Endothelial cell of umbilical vein (primary cell): ENCODE results near the gene QRICH2. TPM values are rescaled to one million over a fixed set of nuclear protein-coding genes. Genes with fewer than 3 reads are reported as not detected.

ENCODE experiments used
- BruUV-seq: library from RNA; stranded (reverse); fragments of 400-500 nt; replicated peaks from 2 replicates; lab custom pipeline; 2021; lab: Mats Ljungman, UMichigan
- CTCF ChIA-PET: fragments of 300-600, 350-600 bp; sonication (Branson Sonifier 250); formaldehyde crosslinking; loops from one replicate; lab custom pipeline; 2021; ENCODE audit warnings: antibody characterized with exemption, inconsistent platforms; lab: Charles Lee
- POLR2A ChIA-PET: fragments of 300-600, 350-600 bp; sonication (Branson Sonifier 250); formaldehyde crosslinking; loops from one replicate; lab custom pipeline; 2021; ENCODE audit warnings: antibody characterized with exemption, inconsistent platforms; lab: Charles Lee
- DNase-seq: peaks from one replicate; pipeline ENCODE4 v3.0.0-alpha.2; 2011; ENCODE audit warnings: low read depth, low spot score
- FAIRE-seq: peaks from 2 replicates; lab custom pipeline; 2011; peaks lifted over from hg19 to GRCh38; lab: Jason Lieb, UNC
- H2AFZ ChIP-seq: 2 replicates; pipeline ENCODE4 v1.6.0; 2012; ENCODE audit warnings: low read depth, low read length, control low read depth, inconsistent platforms
- H3K27ac ChIP-seq: 2 replicates; pipeline ENCODE4 v1.5.1; 2011; ENCODE audit warnings: low read depth, mild to moderate bottlenecking, control low read depth, low read length, moderate library complexity; ENCODE audit not compliant: insufficient read depth
- H3K27me3 ChIP-seq, 2 experiments: 2 replicates each; pipeline versions ENCODE4 v1.6.0 to v1.6.1; 2011; ENCODE audit warnings: low read length in 2 of 2, mixed read lengths in 1 of 2; ENCODE audit not compliant: control insufficient read depth in 2 of 2, insufficient read depth in 2 of 2
- H3K36me3 ChIP-seq, 2 experiments: 2 replicates in 1 of 2; 3 replicates in 1 of 2; pipeline ENCODE4 v1.5.1; 2011; ENCODE audit warnings: low read length in 2 of 2, mild to moderate bottlenecking in 1 of 2, moderate library complexity in 1 of 2; ENCODE audit not compliant: control insufficient read depth in 2 of 2, insufficient read depth in 2 of 2; ENCODE audit errors: extremely low read depth in 1 of 2
- H3K4me1 ChIP-seq: 3 replicates; pipeline ENCODE4 v1.5.1; 2011; ENCODE audit warnings: mild to moderate bottlenecking, low read length; ENCODE audit not compliant: control insufficient read depth, insufficient read depth; ENCODE audit errors: extremely low read depth
- H3K4me2 ChIP-seq: 2 replicates; pipeline ENCODE4 v1.6.1; 2011; ENCODE audit warnings: low read length, control low read depth, mixed read lengths; ENCODE audit not compliant: insufficient read depth
- H3K4me3 ChIP-seq, 3 experiments: fragments of 200-600 bp in 1 of 3; sonication (generic), shearing (Covaris generic) in 1 of 3; replicated peaks in 1 of 3; 2 replicates each; pipeline ENCODE4 v1.5.1; 2011 to 2016; ENCODE audit warnings: control low read depth in 3 of 3, low read length in 3 of 3, mild to moderate bottlenecking in 2 of 3, inconsistent platforms in 1 of 3, low read depth in 1 of 3, moderate library complexity in 1 of 3; ENCODE audit not compliant: insufficient read depth in 1 of 3
- H3K79me2 ChIP-seq: 2 replicates; pipeline ENCODE4 v1.6.0; 2012; ENCODE audit warnings: low read length, inconsistent platforms; ENCODE audit not compliant: control insufficient read depth, insufficient read depth
- H3K9ac ChIP-seq: replicated peaks from 2 replicates; pipeline ENCODE3; 2011; ENCODE audit warnings: low read length, control low read depth; ENCODE audit not compliant: insufficient read depth; ENCODE audit errors: extremely low read depth
- H3K9me1 ChIP-seq: replicated peaks from 3 replicates; pipeline ENCODE4 v1.6.0; 2011; ENCODE audit warnings: mild to moderate bottlenecking, low read length; ENCODE audit not compliant: control insufficient read depth, insufficient read depth; ENCODE audit errors: extremely low read depth
- H3K9me3 ChIP-seq: replicated peaks from 2 replicates; pipeline ENCODE4 v1.5.1; 2012; ENCODE audit warnings: low read length, inconsistent platforms; ENCODE audit not compliant: control insufficient read depth, insufficient read depth
- H4K20me1 ChIP-seq: replicated peaks from 2 replicates; pipeline ENCODE3; 2011; ENCODE audit warnings: mild to moderate bottlenecking, low read length; ENCODE audit not compliant: control insufficient read depth, insufficient read depth; ENCODE audit errors: extremely low read depth
- EZH2 ChIP-seq: IDR thresholded peaks from 2 replicates; pipeline ENCODE4 v1.6.1; 2012; ENCODE audit warnings: borderline replicate concordance, low read depth, mild to moderate bottlenecking, moderate library complexity, low read length, inconsistent platforms; ENCODE audit not compliant: severe bottlenecking
- FOS ChIP-seq: IDR thresholded peaks from 2 replicates; pipeline ENCODE4 v1.6.1; 2011; ENCODE audit warnings: mild to moderate bottlenecking, low read length, moderate library complexity, borderline replicate concordance; ENCODE audit not compliant: insufficient read depth
- GATA2 ChIP-seq: IDR thresholded peaks from 2 replicates; pipeline ENCODE4 v1.7.0; 2011; ENCODE audit warnings: low read depth, mild to moderate bottlenecking, moderate library complexity, mixed read lengths, low read length; ENCODE audit not compliant: insufficient read length, insufficient read depth
- JUN ChIP-seq: IDR thresholded peaks from 2 replicates; pipeline ENCODE4 v1.6.1; 2011; ENCODE audit warnings: borderline replicate concordance, low read depth; ENCODE audit not compliant: insufficient read length, insufficient read depth
- MYC ChIP-seq: IDR thresholded peaks from one replicate; pipeline ENCODE4 v1.6.1; 2011; ENCODE audit warnings: mild to moderate bottlenecking, low read depth, low read length
- POLR2A ChIP-seq: IDR thresholded peaks from 2 replicates; pipeline ENCODE4 v1.6.1; 2012; ENCODE audit warnings: low read depth, mild to moderate bottlenecking, control low read depth, low read length
- POLR2AphosphoS5 ChIP-seq: IDR thresholded peaks from 2 replicates; pipeline ENCODE4 v1.6.1; 2012; ENCODE audit warnings: low read depth, mild to moderate bottlenecking, control low read depth, low read length, moderate library complexity; ENCODE audit not compliant: insufficient read depth
- dilution Hi-C: fragments of 300-500 bp; cut with MboI; formaldehyde crosslinking; loops from one replicate; pipeline ENCODE4 v1.15.0; 2019; ENCODE audit warnings: low sequenced_read_pairs; ENCODE audit not compliant: extremely low pct_ligation_motif_present
- intact Hi-C: fragments of 100-400 bp; cut with micrococcal nuclease; formaldehyde crosslinking; loops from one replicate; pipeline ENCODE4 v1.10.0; 2022
- polyA plus RNA-seq, 4 experiments: library from polyadenylated mRNA; depleted of rRNA in 3 of 4; stranded (reverse) in 3 of 4; unstranded in 1 of 4; fragments of >200 nt; gene quantifications; 2 replicates each; pipeline versions ENCODE4 v1.2.1 to v1.2.3, GENCODE V29; 2011 to 2012; ENCODE audit warnings: missing spikeins in 1 of 4
- total RNA-seq: library from RNA; stranded (reverse); gene quantifications from 2 replicates; pipeline ENCODE4 v1.2.3, GENCODE V29; 2021
- TF ChIP-seq, protein P1 (sequence below): IDR thresholded peaks from 2 replicates; pipeline ENCODE4 v1.6.1; 2011; ENCODE audit not compliant: insufficient read depth, insufficient read length
- TF ChIP-seq, protein P2 (sequence below), 2 donors: IDR thresholded peaks; 1 replicate in 1 of 2; 2 replicates in 1 of 2; pipeline ENCODE4 v1.5.1; 2011; ENCODE audit warnings: low read length in 2 of 2, mild to moderate bottlenecking in 2 of 2, moderate library complexity in 2 of 2, control low read depth in 1 of 2, inconsistent platforms in 1 of 2, low read depth in 1 of 2; ENCODE audit not compliant: insufficient read depth in 1 of 2; ENCODE audit errors: extremely low read depth in 1 of 2

The QRICH2 gene
- total and polyA plus RNA-seq, 2 donors (not counting 3 experiments of a cell fraction or from before 2014, with no cell fraction given) = 6.7 to 9.6 TPM

- H3K4me1 ChIP-seq = no peaks in the 10 kb centered on the region
- dilution Hi-C loops = no loop called here
- intact Hi-C loops = loop anchor here (2.0 to 10.0 kb wide), 3 partner anchors 30 to 264 kb away; no protein-coding TSS in a partner anchor
- ChIA-PET CTCF (interaction anchor here (0.7 to 14.1 kb wide), 9 partner anchors 12 to 265 kb away, joined by 3 to 320 read pairs (median 27); no protein-coding TSS in a partner anchor), POLR2A (interaction anchor here (2.0 kb wide), 1 partner anchor 157 kb away, joined by 5 read pairs; no protein-coding TSS in a partner anchor)
- FAIRE-seq (no peak), DNase-seq (no peak)
- H3K27me3 ChIP-seq = no peaks in the 10 kb centered on the region
- H3K27ac ChIP-seq = no peak overlapping the region
- no peaks in the 10 kb centered on the region for H3K79me2 ChIP-seq
- no TSS peak for BruUV-seq
- no peak overlapping the region for H3K4me2 ChIP-seq
- H3K9me3 ChIP-seq = no peaks in the 10 kb centered on the region
- H3K9me1 ChIP-seq = no peaks in the 10 kb centered on the region
- no peak for TF ChIP-seq MYC
- TF ChIP-seq, protein P1, sequence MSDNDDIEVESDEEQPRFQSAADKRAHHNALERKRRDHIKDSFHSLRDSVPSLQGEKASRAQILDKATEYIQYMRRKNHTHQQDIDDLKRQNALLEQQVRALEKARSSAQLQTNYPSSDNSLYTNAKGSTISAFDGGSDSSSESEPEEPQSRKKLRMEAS = no peak
- TF ChIP-seq POLR2AphosphoS5 = no peak
- no peak for TF ChIP-seq EZH2
- no peak for TF ChIP-seq POLR2A
- TF ChIP-seq, protein P2, sequence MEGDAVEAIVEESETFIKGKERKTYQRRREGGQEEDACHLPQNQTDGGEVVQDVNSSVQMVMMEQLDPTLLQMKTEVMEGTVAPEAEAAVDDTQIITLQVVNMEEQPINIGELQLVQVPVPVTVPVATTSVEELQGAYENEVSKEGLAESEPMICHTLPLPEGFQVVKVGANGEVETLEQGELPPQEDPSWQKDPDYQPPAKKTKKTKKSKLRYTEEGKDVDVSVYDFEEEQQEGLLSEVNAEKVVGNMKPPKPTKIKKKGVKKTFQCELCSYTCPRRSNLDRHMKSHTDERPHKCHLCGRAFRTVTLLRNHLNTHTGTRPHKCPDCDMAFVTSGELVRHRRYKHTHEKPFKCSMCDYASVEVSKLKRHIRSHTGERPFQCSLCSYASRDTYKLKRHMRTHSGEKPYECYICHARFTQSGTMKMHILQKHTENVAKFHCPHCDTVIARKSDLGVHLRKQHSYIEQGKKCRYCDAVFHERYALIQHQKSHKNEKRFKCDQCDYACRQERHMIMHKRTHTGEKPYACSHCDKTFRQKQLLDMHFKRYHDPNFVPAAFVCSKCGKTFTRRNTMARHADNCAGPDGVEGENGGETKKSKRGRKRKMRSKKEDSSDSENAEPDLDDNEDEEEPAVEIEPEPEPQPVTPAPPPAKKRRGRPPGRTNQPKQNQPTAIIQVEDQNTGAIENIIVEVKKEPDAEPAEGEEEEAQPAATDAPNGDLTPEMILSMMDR (IDR thresholded peaks at IDR 0.05; ENCODE audit: extremely low read depth in 1 of 2, insufficient read depth in 1 of 2, low read depth in 1 of 2, low read length in 2 of 2) = no peak
- TF ChIP-seq FOS = no peak
- TF ChIP-seq JUN = no peak
- TF ChIP-seq GATA2 = no peak
- peaks cover 0 to 2% of the 10 kb centered on the region in 2 experiments for H3K36me3 ChIP-seq
- no peak overlapping the region for H3K4me3 ChIP-seq
- H4K20me1 ChIP-seq = no peaks in the 10 kb centered on the region
- H2AFZ ChIP-seq = no peak overlapping the region
- no peak overlapping the region for H3K9ac ChIP-seq
Observed at GRCh38 chr17:76278268-76278908, 29.7 kb downstream of the QRICH2 start.
